Stimulated activated naive CD8-positive, alpha-beta T cell treated with anti-CD3 and anti-CD28 coated beads, Interleukin-15, amount 100 ng/mL, for 72 hours (primary cell): ENCODE measurements around the gene PLCB4.
"Not testable (repeated sequence)": the region's sequence is repeated elsewhere in the genome, so short reads cannot be mapped to it uniquely, and the experiment has no call there.

Experiments
- ATAC-seq: fragments of 150-1000 bp; cut with Tn5 transposase; 2 replicates; pipeline ENCODE4 v1.10.0; 2021; ENCODE audit warnings: mild to moderate bottlenecking, moderate library complexity
- DNase-seq, 2 donors: peaks; one replicate each; pipeline ENCODE4 v3.0.0; 2021 to 2022
- H3K27ac Mint-ChIP-seq, 2 donors: one replicate each; pipeline ENCODE4 v1.8.0; 2022; ENCODE audit warnings: mild to moderate bottlenecking in 2 of 2, mixed read lengths in 2 of 2, moderate library complexity in 2 of 2
- H3K27me3 Mint-ChIP-seq: one replicate; pipeline ENCODE4 v1.8.0; 2022; ENCODE audit warnings: mixed read lengths
- H3K4me1 Mint-ChIP-seq: one replicate; pipeline ENCODE4 v1.8.0; 2022; ENCODE audit warnings: mild to moderate bottlenecking, mixed read lengths
- H3K4me3 Mint-ChIP-seq, 2 donors: one replicate each; pipeline ENCODE4 v1.8.0; 2022; ENCODE audit warnings: mild to moderate bottlenecking in 2 of 2, mixed read lengths in 2 of 2, moderate library complexity in 1 of 2
- H3K9me3 Mint-ChIP-seq, 2 donors: one replicate each; pipeline ENCODE4 v1.8.0; 2022; ENCODE audit warnings: mixed read lengths in 2 of 2

The PLCB4 gene

GRCh38 chr20:9359561-9360308, 290.8 kb downstream of the PLCB4 start:
- H3K4me3 Mint-ChIP-seq: no peak overlapping the region
- no peaks in the 10 kb centered on the region for H3K4me1 Mint-ChIP-seq
- no peak for ATAC-seq
- no peak overlapping the region for H3K27ac Mint-ChIP-seq
- H3K9me3 Mint-ChIP-seq: no peaks in the 10 kb centered on the region
- no peak for DNase-seq
- no peaks in the 10 kb centered on the region for H3K27me3 Mint-ChIP-seq

- no peak for DNase-seq
- Mint-ChIP-seq H3K4me1 (no peaks in the 10 kb centered on the region), H3K9me3 (no peaks in the 10 kb centered on the region), H3K27me3 (no peaks in the 10 kb centered on the region), H3K4me3 (no peak overlapping the region), H3K27ac (no peak overlapping the region)
- no peak for ATAC-seq
Measured at GRCh38 chr20:9360431-9360830, 291.5 kb downstream of the PLCB4 start.

DNA sequence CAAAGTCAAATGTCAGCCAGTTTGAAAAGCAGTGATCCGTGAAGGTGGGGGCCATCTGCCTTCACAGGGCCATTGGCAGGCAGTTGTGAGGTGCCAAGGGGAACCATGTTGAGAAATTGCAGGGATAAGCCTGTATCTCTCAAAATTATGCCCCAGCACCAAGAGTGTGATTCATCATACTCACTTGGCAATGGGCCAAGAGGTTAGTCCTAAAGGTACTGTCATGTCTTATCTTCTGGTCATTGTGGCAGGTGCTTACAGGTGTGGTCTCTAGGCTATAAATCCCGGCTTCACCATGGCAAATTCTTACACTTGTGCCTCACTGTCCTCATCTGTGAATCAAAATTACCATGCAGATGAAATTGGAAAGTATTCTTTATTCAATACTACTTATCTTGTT, 294.8 kb downstream of the PLCB4 start:
- ATAC-seq: no peak
- Mint-ChIP-seq H3K9me3 (no peaks in the 10 kb centered on the region), H3K4me3 (no peak overlapping the region), H3K27me3 (no peaks in the 10 kb centered on the region), H3K27ac (no peak overlapping the region), H3K4me1 (no peaks in the 10 kb centered on the region)
- DNase-seq: no peak

DNA sequence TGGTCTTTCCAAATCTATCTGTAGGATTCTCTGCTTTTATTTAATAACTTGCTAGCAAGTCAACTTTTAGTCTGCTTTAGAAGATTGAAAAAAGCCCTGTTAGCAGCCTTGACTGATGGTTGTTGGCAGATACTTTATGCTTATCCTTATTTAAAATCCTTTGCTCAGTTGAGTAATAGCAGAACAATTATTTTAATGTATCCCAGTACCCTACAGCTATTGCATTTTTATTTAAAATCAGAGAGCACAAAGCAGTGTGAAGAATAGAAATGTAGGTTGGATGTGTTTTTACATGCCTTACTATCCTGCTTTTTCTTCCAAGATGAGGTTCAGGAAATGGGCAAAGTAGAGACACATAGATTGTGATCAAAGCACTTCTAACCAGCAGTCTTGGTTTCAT, 298.4 kb downstream of the PLCB4 start:
- H3K9me3 Mint-ChIP-seq: no peaks in the 10 kb centered on the region
- DNase-seq: no peak
- H3K4me1 Mint-ChIP-seq: no peaks in the 10 kb centered on the region
- no peak overlapping the region for H3K27ac Mint-ChIP-seq
- ATAC-seq: no peak
- no peak overlapping the region for H3K4me3 Mint-ChIP-seq
- H3K27me3 Mint-ChIP-seq: no peaks in the 10 kb centered on the region

DNA sequence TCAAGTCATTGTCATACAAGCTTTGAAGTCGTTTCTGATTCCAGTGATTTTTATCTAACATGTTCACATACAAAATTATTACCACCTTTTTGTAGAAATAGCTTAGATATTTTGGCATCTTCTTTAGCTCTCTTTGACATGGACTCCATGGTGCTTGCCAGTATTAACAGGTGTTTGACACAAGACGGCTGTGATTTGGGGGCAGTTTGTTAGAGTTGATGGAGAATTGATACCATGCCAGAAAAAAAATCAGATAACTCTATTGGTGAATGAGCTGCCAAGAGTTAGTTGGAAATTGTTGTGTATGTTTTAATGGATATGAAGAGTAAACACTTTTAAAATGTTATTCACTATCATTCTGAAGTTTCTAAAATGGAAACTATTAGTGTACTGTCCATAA, 298.9 kb downstream of the PLCB4 start:
- Mint-ChIP-seq H3K27ac (no peak overlapping the region), H3K27me3 (no peaks in the 10 kb centered on the region), H3K4me3 (no peak overlapping the region), H3K4me1 (no peaks in the 10 kb centered on the region), H3K9me3 (no peaks in the 10 kb centered on the region)
- no peak for DNase-seq
- ATAC-seq: no peak

- Mint-ChIP-seq H3K9me3 (no peaks in the 10 kb centered on the region), H3K4me1 (no peaks in the 10 kb centered on the region), H3K27me3 (no peaks in the 10 kb centered on the region), H3K4me3 (no peak overlapping the region), H3K27ac (peak overlapping the region in 1 of 2 donors; percentile 27)
- DNase-seq (no peak), ATAC-seq (no peak)
Measured at GRCh38 chr20:9368893-9369292, 300.0 kb downstream of the PLCB4 start.

DNA sequence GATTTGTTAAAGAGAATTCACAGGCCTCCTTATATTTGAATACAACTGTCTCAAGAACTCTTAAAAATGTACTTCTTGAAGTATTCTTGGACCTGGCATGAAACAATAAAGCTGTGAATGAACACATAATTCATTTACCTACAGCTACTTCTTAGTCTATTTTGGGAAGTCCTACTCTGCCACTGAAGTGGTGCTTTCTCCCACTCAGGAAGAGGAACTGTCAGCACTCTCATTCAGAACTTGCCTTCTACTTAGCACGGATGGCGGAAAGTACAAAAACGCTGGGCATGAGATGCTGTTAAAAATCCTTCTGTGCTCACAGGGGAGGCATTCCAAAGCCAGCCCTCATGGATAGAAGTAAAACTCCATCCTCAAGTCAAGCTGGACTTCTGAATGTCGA, 300.7 kb downstream of the PLCB4 start:
- H3K27me3 Mint-ChIP-seq: no peaks in the 10 kb centered on the region
- DNase-seq (no peak), ATAC-seq (no peak)
- H3K9me3 Mint-ChIP-seq: no peaks in the 10 kb centered on the region
- H3K4me3 Mint-ChIP-seq: no peak overlapping the region
- no peaks in the 10 kb centered on the region for H3K4me1 Mint-ChIP-seq
- no peak overlapping the region for H3K27ac Mint-ChIP-seq

- Mint-ChIP-seq H3K4me3 (no peak overlapping the region), H3K27ac (no peak overlapping the region), H3K9me3 (no peaks in the 10 kb centered on the region), H3K27me3 (no peaks in the 10 kb centered on the region), H3K4me1 (no peaks in the 10 kb centered on the region)
- ATAC-seq: no peak
- no peak for DNase-seq
Measured at GRCh38 chr20:9374072-9374471, 305.2 kb downstream of the PLCB4 start.

DNA sequence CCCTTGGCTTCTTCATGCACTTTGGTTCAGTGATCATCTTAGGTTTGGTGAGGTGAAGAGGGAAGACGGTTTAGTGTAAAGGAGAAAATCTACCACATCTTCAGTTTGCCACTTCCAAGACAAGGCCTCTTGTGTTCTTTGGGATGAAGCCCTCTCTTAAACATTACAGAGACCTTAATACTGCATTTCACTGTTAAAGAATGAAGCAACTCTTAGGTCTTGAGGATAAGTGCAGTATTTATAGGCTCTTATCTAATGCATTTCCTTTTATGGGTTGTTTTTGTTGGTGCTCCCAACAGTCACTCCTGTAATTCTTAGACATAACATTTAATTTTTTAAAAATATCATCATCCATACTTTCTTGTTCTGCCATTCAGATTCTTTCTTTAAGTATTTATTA, 305.6 kb downstream of the PLCB4 start:
- Mint-ChIP-seq H3K4me3 (no peak overlapping the region), H3K9me3 (no peaks in the 10 kb centered on the region), H3K27me3 (no peaks in the 10 kb centered on the region), H3K4me1 (no peaks in the 10 kb centered on the region), H3K27ac (no peak overlapping the region)
- DNase-seq (no peak), ATAC-seq (no peak)

DNA sequence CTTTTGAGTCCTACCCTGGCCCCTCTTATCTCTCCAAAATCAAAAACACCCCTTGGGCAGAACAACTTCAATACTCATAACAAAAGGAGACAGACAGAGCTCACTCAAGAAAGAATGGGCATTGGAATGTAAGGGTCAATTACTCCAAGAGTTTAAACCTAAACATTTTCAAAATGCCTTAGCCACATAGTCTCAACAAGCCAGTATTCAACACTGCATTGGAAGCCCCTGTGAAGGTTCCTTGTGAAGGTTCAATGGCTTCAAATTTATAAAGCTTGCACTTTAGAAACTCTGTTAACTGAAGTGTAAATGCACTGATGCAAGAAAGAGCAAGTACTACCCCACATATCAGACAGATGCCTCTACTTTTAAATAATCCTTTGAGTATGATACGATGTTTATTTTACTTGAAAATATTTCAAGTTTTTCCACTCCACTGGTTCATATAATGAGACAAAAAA, 306.4 kb downstream of the PLCB4 start:
- Mint-ChIP-seq H3K4me3 (no peak overlapping the region), H3K4me1 (no peaks in the 10 kb centered on the region), H3K27ac (no peak overlapping the region), H3K9me3 (no peaks in the 10 kb centered on the region), H3K27me3 (no peaks in the 10 kb centered on the region)
- DNase-seq (no peak), ATAC-seq (no peak)

GRCh38 chr20:9377007-9377406, 308.1 kb downstream of the PLCB4 start:
- Mint-ChIP-seq H3K4me1 (no peaks in the 10 kb centered on the region), H3K9me3 (peaks cover 0 to 4% of the 10 kb centered on the region in 2 donors), H3K27me3 (no peaks in the 10 kb centered on the region), H3K4me3 (no peak overlapping the region), H3K27ac (no peak overlapping the region)
- no peak for DNase-seq
- no peak for ATAC-seq

DNA sequence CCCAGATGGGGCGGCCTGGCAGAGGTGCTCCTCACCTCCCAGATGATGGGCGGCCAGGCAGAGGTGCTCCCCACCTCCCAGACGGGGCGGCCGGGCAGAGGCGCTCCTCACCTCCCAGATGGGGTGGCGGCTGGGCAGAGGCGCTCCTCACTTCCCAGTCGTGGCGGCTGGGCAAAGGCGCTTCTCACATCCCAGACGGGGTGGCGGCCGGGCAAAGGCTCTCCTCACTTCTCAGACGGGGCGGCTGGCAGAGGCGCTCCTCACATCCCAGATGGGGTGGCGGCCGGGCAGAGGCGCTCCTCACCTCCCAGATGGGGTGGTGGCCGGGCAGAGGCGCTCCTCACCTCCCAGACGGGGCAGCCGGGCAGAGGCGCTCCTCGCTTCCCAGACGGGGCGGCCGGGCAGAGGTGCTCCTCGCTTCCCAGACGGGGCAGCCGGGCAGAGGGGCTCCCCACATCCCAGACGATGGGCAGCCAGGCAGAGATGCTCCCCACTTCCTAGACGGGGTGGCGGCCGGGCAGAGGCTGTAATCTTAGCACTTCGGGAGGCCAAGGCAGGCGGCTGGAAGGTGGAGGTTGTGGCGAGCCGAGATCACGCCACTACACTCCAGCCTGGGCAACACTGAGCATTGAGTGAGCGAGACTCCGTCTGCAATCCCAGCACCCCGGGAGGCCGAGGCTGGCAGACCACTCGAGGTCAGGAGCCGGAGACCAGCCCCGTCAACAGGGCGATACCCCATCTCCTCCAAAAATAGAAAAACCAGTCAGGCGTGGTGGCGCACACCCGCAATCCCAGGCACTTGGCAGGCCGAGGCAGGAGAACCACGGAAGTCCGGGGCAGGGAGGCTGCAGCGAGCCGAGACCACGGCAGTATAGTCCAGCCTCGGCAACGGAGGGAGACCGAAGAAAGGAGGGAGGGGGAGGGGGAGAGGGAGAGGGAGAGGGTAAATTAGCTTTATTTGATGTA, 316.7 kb downstream of the PLCB4 start:
- H3K4me1 Mint-ChIP-seq, ATAC-seq, DNase-seq, H3K9me3 Mint-ChIP-seq, H3K27me3 Mint-ChIP-seq, H3K4me3 Mint-ChIP-seq, H3K27ac Mint-ChIP-seq: not testable (repeated sequence)

GRCh38 chr20:9388160-9388812, 319.4 kb downstream of the PLCB4 start:
- H3K27ac Mint-ChIP-seq: no peak overlapping the region
- H3K9me3 Mint-ChIP-seq: peaks cover 0 to 7% of the 10 kb centered on the region in 2 donors
- H3K4me1 Mint-ChIP-seq: no peaks in the 10 kb centered on the region
- H3K4me3 Mint-ChIP-seq: no peak overlapping the region
- no peaks in the 10 kb centered on the region for H3K27me3 Mint-ChIP-seq
- ATAC-seq (no peak), DNase-seq (no peak)

DNA sequence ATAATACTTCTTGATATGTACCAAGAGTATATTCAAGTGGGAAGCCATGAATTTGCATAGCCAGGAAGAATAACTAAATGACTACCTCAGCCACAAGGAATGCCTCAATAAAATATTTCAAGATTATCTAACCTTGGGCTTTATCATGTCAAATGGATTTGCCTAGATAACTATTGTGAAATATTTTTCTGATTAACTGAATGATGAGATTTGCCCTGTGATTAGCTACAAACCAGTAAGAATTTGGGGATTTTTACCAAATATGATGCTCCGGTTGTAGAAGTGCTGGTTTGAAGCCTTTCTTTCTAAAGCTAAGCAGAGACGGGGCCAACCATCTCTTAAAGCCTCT, 319.9 kb downstream of the PLCB4 start:
- peaks cover 0 to 7% of the 10 kb centered on the region in 2 donors for H3K9me3 Mint-ChIP-seq
- no peak overlapping the region for H3K27ac Mint-ChIP-seq
- no peak for DNase-seq
- no peak overlapping the region for H3K4me3 Mint-ChIP-seq
- no peaks in the 10 kb centered on the region for H3K27me3 Mint-ChIP-seq
- no peak for ATAC-seq
- no peaks in the 10 kb centered on the region for H3K4me1 Mint-ChIP-seq

- H3K4me3 Mint-ChIP-seq: no peak overlapping the region
Measured at GRCh38 chr20:9389346-9389745, 320.5 kb downstream of the PLCB4 start.

DNA sequence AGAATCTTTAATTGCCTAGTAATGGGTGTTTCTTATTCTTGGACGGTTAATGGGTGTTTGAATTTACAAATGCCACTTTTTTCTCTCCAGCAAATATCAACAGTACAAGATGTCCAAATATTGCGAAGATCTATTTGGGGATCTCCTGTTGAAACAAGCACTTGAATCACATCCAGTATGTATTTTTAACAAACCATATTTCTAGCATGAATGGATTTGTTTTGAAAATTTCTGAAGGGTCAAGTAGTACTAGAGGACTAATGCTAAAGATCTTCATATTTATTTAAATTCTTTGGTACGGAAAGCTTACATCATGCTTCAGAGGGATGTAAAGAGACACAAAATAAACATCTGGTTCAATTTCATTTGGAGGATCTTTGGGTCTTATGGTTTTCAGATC, 321.6 kb downstream of the PLCB4 start:
- ATAC-seq (no peak), DNase-seq (no peak)
- no peaks in the 10 kb centered on the region for H3K27me3 Mint-ChIP-seq
- H3K9me3 Mint-ChIP-seq: no peaks in the 10 kb centered on the region
- H3K4me1 Mint-ChIP-seq: no peaks in the 10 kb centered on the region
- no peak overlapping the region for H3K27ac Mint-ChIP-seq
- no peak overlapping the region for H3K4me3 Mint-ChIP-seq

More at GRCh38 chr20:9389346-9389745, 320.5 kb downstream of the PLCB4 start:
- no peaks in the 10 kb centered on the region for H3K4me1 Mint-ChIP-seq
- no peak for DNase-seq
- H3K9me3 Mint-ChIP-seq: peaks cover 0 to 7% of the 10 kb centered on the region in 2 donors
- no peak for ATAC-seq
- H3K27ac Mint-ChIP-seq: no peak overlapping the region
- no peaks in the 10 kb centered on the region for H3K27me3 Mint-ChIP-seq
